Hepatocyte (in vitro differentiated cells): ENCODE data around the gene ATXN7L1.
"Not testable (repeated sequence)": the region's sequence is repeated elsewhere in the genome, so short reads cannot be mapped to it uniquely, and the experiment has no call there.

Source experiments
- EZH2 ChIP-seq: fragments of 200-600 bp; sonication (generic); IDR thresholded peaks from 2 replicates; pipeline ENCODE4 v1.6.1; 2016; ENCODE audit warnings: antibody characterized with exemption, mild to moderate bottlenecking, borderline replicate concordance
- EZH2phosphoT487 ChIP-seq: fragments of 200-600 bp; sonication (generic); IDR thresholded peaks from one replicate; pipeline ENCODE4 v1.6.1; 2018; ENCODE audit warnings: antibody characterized with exemption, mild to moderate bottlenecking, low read depth, moderate library complexity; ENCODE audit not compliant: unreplicated experiment, severe bottlenecking
- TF ChIP-seq, protein P1 (sequence below): fragments of 200-600 bp; sonication (generic); IDR thresholded peaks from 2 replicates; pipeline ENCODE4 v1.5.1; 2016; ENCODE audit warnings: antibody characterized with exemption, mild to moderate bottlenecking; ENCODE audit not compliant: poor library complexity

DNA sequence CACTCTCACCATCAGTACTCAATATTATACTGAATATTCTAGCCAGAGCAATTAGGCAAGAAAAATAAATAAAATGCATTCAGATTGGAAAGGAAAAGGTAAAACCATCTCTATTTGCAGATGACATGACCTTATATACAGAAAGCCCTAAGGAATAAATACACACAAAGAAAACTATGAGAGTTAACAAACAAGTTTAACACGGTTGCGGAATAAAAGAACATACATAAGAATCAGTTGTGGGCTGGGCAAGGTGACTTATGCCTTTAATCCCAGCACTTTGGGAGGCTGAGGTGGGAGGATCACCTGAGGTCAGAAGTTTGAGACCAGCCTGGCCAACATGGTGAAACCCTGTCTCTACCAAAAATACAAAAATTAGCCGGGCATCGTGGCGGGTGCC is 31.7 kb downstream of the ATXN7L1 start:
- TF ChIP-seq, protein P1, sequence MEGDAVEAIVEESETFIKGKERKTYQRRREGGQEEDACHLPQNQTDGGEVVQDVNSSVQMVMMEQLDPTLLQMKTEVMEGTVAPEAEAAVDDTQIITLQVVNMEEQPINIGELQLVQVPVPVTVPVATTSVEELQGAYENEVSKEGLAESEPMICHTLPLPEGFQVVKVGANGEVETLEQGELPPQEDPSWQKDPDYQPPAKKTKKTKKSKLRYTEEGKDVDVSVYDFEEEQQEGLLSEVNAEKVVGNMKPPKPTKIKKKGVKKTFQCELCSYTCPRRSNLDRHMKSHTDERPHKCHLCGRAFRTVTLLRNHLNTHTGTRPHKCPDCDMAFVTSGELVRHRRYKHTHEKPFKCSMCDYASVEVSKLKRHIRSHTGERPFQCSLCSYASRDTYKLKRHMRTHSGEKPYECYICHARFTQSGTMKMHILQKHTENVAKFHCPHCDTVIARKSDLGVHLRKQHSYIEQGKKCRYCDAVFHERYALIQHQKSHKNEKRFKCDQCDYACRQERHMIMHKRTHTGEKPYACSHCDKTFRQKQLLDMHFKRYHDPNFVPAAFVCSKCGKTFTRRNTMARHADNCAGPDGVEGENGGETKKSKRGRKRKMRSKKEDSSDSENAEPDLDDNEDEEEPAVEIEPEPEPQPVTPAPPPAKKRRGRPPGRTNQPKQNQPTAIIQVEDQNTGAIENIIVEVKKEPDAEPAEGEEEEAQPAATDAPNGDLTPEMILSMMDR = not testable (repeated sequence)
- TF ChIP-seq EZH2, EZH2phosphoT487: not testable (repeated sequence)
